Testis (tissue), 3 donors: Measurements from ENCODE around the gene SPRYD3. TPM values are rescaled to one million over a fixed set of nuclear protein-coding genes. Genes with fewer than 3 reads are reported as not detected.
"Not testable (repeated sequence)": the region's sequence is repeated elsewhere in the genome, so short reads cannot be mapped to it uniquely, and the experiment has no call there.

Source experiments
- DNase-seq: peaks from one replicate; pipeline ENCODE4 v3.0.0-alpha.2; 2019
- H3K27ac ChIP-seq, 2 donors: fragments of 200-600 bp; sonication (generic); one replicate each; pipeline ENCODE4 v1.5.1; 2019
- H3K27me3 ChIP-seq: fragments of 200-600 bp; sonication (generic); one replicate; pipeline ENCODE4 v1.5.1; 2019
- H3K36me3 ChIP-seq: fragments of 200-600 bp; sonication (generic); one replicate; pipeline ENCODE4 v1.5.1; 2017; ENCODE audit warnings: low read depth; ENCODE audit errors: missing control alignments
- H3K4me1 ChIP-seq: fragments of 200-600 bp; sonication (generic); one replicate; pipeline ENCODE4 v1.5.1; 2019
- H3K4me3 ChIP-seq, 2 donors: fragments of 200-600 bp; sonication (generic); one replicate each; pipeline ENCODE4 v1.5.1; 2017 to 2019
- H3K9me3 ChIP-seq: fragments of 200-600 bp; sonication (generic); one replicate; pipeline ENCODE4 v1.5.1; 2017
- POLR2A ChIP-seq: fragments of 450-650 bp; IDR thresholded peaks from one replicate; pipeline ENCODE4 v1.6.1; 2017; ENCODE audit warnings: antibody characterized with exemption, mild to moderate bottlenecking, moderate library complexity
- WGBS, 2 donors: methylation state at CpG; one replicate each; pipeline ENCODE4 v1.1.5; 2018; 5-methylcytosine and 5-hydroxymethylcytosine counted together
- intact Hi-C: fragments of 100-400 bp; cut with DNase I; formaldehyde crosslinking; loops from one replicate; pipeline ENCODE4 v1.15.1; 2023; ENCODE audit warnings: low total_unique reads
- polyA plus RNA-seq: library from polyadenylated mRNA; stranded (reverse); fragments of 350-450 nt; fragmentation: Illumina TruSeq; extraction: RNeasy Lipid Tissue Mini Kit (QIAGEN cat#74804); gene quantifications from one replicate; pipeline ENCODE4 v1.2.3, GENCODE V29; 2014; ENCODE audit warnings: low read depth, low replicate concordance; ENCODE audit not compliant: insufficient read depth
- total RNA-seq, 2 donors: library from RNA; depleted of rRNA; stranded (reverse); fragments of >200 nt; gene quantifications; one replicate each; pipeline ENCODE4 v1.2.3, GENCODE V29; 2016
- TF ChIP-seq, protein P1 (sequence below), 3 experiments: fragments of 450-650 bp in 2 of 3; fragments of 200-600 bp in 1 of 3; sonication (generic) in 1 of 3; IDR thresholded peaks; one replicate each; pipeline ENCODE4 v1.5.1; 2016 to 2019; ENCODE audit warnings: antibody characterized with exemption in 3 of 3, mild to moderate bottlenecking in 2 of 3, moderate library complexity in 1 of 3

Gene SPRYD3
- total and polyA plus RNA-seq, 3 donors from 2014 or later = 27.7 to 29.5 (median 29.5) TPM

DNA sequence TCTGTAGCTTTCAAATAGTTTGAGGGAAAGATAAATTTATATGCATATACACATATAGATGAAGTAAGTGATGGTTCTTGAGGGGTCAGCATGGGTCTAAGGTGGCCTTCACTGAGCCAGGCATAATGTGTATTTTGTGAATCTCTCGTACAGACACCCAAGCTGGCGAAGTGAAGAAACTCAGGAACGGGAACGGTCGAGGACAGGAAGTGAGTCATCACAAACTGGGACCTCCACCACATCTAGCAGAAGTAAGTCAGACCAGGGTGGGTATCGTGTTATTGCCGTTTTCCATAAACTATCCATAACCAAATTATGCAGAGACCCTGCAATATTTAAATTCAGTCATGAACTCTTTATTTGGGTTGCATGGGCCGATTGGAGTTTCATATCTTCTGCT lies 44.7 kb downstream of the SPRYD3 start:
- 77 to 86% methylated on average over 8 of the region's 8 CpGs for WGBS, 2 donors
- Histone ChIP-seq H3K4me3 (no peak overlapping the region), H3K36me3 (no peaks in the 10 kb centered on the region), H3K9me3 (no peaks in the 10 kb centered on the region), H3K4me1 (peaks cover 9% of the 10 kb centered on the region), H3K27ac (no peak overlapping the region), H3K27me3 (no peaks in the 10 kb centered on the region)
- DNase-seq = no peak
- TF ChIP-seq, protein P1, sequence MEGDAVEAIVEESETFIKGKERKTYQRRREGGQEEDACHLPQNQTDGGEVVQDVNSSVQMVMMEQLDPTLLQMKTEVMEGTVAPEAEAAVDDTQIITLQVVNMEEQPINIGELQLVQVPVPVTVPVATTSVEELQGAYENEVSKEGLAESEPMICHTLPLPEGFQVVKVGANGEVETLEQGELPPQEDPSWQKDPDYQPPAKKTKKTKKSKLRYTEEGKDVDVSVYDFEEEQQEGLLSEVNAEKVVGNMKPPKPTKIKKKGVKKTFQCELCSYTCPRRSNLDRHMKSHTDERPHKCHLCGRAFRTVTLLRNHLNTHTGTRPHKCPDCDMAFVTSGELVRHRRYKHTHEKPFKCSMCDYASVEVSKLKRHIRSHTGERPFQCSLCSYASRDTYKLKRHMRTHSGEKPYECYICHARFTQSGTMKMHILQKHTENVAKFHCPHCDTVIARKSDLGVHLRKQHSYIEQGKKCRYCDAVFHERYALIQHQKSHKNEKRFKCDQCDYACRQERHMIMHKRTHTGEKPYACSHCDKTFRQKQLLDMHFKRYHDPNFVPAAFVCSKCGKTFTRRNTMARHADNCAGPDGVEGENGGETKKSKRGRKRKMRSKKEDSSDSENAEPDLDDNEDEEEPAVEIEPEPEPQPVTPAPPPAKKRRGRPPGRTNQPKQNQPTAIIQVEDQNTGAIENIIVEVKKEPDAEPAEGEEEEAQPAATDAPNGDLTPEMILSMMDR (IDR thresholded peaks at IDR 0.05) = no peak
- no peak for TF ChIP-seq POLR2A
- intact Hi-C loops = no loop called here

DNA sequence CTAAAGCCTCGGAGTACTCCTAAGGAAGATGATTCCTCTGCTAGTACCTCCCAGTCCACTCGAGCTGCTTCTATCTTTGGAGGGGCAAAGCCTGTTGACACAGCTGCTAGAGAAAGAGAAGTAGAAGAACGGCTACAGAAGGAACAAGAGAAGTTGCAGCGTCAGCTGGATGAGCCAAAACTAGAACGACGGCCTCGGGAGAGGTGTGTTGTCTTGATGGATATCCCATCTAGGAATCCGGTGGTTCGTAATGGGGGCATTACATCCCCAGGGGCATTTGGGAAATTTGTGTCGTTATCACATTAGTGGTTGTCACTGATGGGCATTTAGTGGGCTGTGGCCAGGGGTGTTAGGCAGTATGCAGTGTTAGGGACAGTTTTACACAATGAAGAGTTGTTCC lies 45.4 kb downstream of the SPRYD3 start:
- H3K27me3 ChIP-seq, H3K4me3 ChIP-seq, H3K27ac ChIP-seq, intact Hi-C loops, DNase-seq, H3K4me1 ChIP-seq, H3K36me3 ChIP-seq, H3K9me3 ChIP-seq: not testable (repeated sequence)
- WGBS, 2 donors = 81% methylated on average over 10 of the region's 10 CpGs

DNA sequence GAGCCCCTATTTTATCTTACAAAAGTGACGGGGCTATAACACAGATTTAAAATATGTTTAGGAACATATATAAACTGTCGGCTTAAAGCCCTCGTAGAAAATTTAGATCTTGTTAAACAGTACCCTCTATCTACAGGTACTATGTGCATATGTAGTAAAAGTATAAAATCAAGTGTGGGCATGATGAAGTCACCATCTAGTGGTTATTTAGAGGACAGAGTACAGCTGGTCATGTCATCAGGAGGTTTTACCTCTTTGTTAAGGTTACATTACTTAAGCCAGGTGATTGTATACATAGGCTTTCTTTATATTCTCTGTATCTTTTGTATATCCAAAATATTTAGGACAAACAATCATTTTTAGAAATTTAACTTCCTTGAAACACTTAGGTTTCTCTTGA lies 47.6 kb downstream of the SPRYD3 start:
- Histone ChIP-seq H3K27me3 (no peaks in the 10 kb centered on the region), H3K4me3 (no peak overlapping the region), H3K36me3 (no peaks in the 10 kb centered on the region), H3K9me3 (no peaks in the 10 kb centered on the region), H3K4me1 (no peaks in the 10 kb centered on the region), H3K27ac (no peak overlapping the region)
- 90 to 96% methylated on average over 3 of the region's 3 CpGs for WGBS, 2 donors
- no peak for DNase-seq
- intact Hi-C loops = no loop called here
- TF ChIP-seq POLR2A = no peak
- TF ChIP-seq, protein P1 (IDR thresholded peaks at IDR 0.05) = no peak

DNA sequence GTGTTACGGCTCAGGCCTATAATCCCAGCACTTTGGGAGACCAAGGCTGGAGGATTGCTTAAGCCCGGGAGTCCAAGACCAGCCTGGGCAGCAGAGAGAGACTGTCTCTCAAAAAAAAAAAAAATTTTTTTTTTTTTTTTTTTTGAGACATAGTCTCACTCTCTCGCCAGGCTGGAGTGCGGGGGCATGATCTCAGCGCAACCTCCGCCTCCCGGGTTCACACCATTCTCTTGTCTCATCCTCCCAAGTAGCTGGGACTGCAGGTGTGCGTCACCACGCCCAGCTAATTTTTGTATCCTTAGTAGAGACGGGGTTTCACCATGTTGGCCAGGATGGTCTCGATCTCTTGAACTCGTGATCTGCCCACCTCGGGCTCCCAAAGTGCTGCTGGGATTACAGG lies 52.2 kb downstream of the SPRYD3 start:
- H3K36me3 ChIP-seq, H3K4me3 ChIP-seq, H3K4me1 ChIP-seq, intact Hi-C loops, H3K9me3 ChIP-seq, DNase-seq, H3K27me3 ChIP-seq, H3K27ac ChIP-seq: not testable (repeated sequence)
- 82 to 86% methylated on average over 8 to 10 of the region's 13 CpGs for WGBS, 2 donors

DNA sequence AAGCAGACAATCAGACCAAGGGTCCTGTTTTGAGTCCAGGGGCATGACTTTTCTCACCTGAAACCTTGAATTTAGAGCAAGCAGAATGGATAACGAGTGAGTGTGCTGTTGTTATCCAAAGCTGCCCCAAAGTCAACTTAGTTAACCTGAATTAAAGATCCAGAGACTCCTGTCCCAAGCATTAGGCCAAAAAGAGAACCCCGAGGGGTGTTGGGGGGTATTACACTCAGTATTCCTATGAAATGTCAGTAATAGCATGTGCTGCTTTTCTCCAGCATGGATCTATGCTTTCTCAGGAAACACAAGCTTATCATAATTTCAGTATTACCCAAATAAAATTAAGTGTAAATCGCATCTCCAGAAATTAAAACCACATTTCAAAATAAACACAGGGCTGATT lies 53.9 kb downstream of the SPRYD3 start:
- Histone ChIP-seq H3K4me1 (no peaks in the 10 kb centered on the region), H3K9me3 (no peaks in the 10 kb centered on the region), H3K27me3 (no peaks in the 10 kb centered on the region), H3K27ac (no peak overlapping the region), H3K4me3 (no peak overlapping the region), H3K36me3 (no peaks in the 10 kb centered on the region)
- no peak for DNase-seq
- WGBS, 2 donors = 82 to 89% methylated on average over 3 of the region's 3 CpGs
- no peak for TF ChIP-seq POLR2A
- TF ChIP-seq, protein P1 (IDR thresholded peaks at IDR 0.05) = no peak
- intact Hi-C loops = no loop called here

DNA sequence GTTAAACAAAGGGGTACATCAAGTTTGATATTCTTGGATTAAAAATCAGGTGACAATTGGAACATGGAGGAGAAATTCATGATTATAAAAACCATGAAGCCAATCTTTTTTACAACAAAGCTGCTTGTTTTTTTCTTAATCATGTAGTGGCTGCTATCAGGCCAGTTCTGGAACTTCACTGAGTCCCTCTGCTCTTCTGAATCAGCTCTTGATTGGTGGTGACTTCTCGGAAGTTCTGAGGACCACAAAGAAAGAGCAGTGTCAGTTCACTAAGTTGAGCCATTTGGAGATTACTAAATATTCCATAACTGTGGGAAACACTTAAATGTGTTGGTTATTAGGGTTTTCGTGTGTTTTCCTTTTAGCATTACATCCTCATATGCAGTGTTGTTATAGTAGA lies 64.5 kb downstream of the SPRYD3 start:
- no peak for TF ChIP-seq POLR2A
- TF ChIP-seq, protein P1 (IDR thresholded peaks at IDR 0.05) = no peak
- intact Hi-C loops = no loop called here

More for the DNA sequence above, 64.5 kb downstream of the SPRYD3 start:
- no peaks in the 10 kb centered on the region for H3K9me3 ChIP-seq
- WGBS, 2 donors = 71 to 86% methylated on average over 2 of the region's 2 CpGs
- DNase-seq = no peak
- no peaks in the 10 kb centered on the region for H3K36me3 ChIP-seq
- H3K4me3 ChIP-seq = no peak overlapping the region
- H3K27ac ChIP-seq = no peak overlapping the region
- peaks cover 16% of the 10 kb centered on the region for H3K4me1 ChIP-seq
- H3K27me3 ChIP-seq = no peaks in the 10 kb centered on the region
